ENCODE results near the gene DENND2C.

Gene DENND2C

GRCh38 chr1:114710360-114710759 is 40.5 kb upstream of the DENND2C start:
- no peak for DNase-seq (ENCODE audit: low read depth)
- no peak for TF ChIP-seq CTCF (conservative IDR thresholded peaks at IDR 0.05; ENCODE audit: low read depth, low read length)
- no peak overlapping the region for H3K4me3 ChIP-seq (ENCODE audit: low read length)

GRCh38 chr1:114707604-114708003 is 37.8 kb upstream of the DENND2C start:
- DNase-seq (ENCODE audit: low read depth) = no peak
- no peak overlapping the region for H3K4me3 ChIP-seq (ENCODE audit: low read length)
- TF ChIP-seq CTCF (conservative IDR thresholded peaks at IDR 0.05; ENCODE audit: low read depth, low read length) = no peak

GRCh38 chr1:114703242-114703641 is 33.4 kb upstream of the DENND2C start:
- TF ChIP-seq CTCF (conservative IDR thresholded peaks at IDR 0.05; ENCODE audit: low read depth, low read length) = no peak
- H3K4me3 ChIP-seq (ENCODE audit: low read length) = no peak overlapping the region
- DNase-seq (ENCODE audit: low read depth) = no peak

GRCh38 chr1:114702737-114703136 is 32.9 kb upstream of the DENND2C start:
- DNase-seq (ENCODE audit: low read depth) = no peak
- no peak for TF ChIP-seq CTCF (conservative IDR thresholded peaks at IDR 0.05; ENCODE audit: low read depth, low read length)
- no peak overlapping the region for H3K4me3 ChIP-seq (ENCODE audit: low read length)

- no peak overlapping the region for H3K4me3 ChIP-seq (ENCODE audit: low read length)
- DNase-seq (ENCODE audit: low read depth) = no peak
- TF ChIP-seq CTCF (conservative IDR thresholded peaks at IDR 0.05; ENCODE audit: low read depth, low read length) = no peak
Observed at GRCh38 chr1:114701931-114702330, 32.1 kb upstream of the DENND2C start.

GRCh38 chr1:114700036-114700600 is 30.3 kb upstream of the DENND2C start:
- H3K4me3 ChIP-seq (ENCODE audit: low read length) = no peak overlapping the region
- no peak for TF ChIP-seq CTCF (conservative IDR thresholded peaks at IDR 0.05; ENCODE audit: low read depth, low read length)
- DNase-seq (ENCODE audit: low read depth) = no peak

- no peak for DNase-seq (ENCODE audit: low read depth)
- TF ChIP-seq CTCF (conservative IDR thresholded peaks at IDR 0.05; ENCODE audit: low read depth, low read length) = no peak
Observed at GRCh38 chr1:114696810-114697209, 27.0 kb upstream of the DENND2C start.

More at GRCh38 chr1:114696810-114697209, 27.0 kb upstream of the DENND2C start:
- no peak overlapping the region for H3K4me3 ChIP-seq (ENCODE audit: low read length)

Measured in retinal pigment epithelial cell (primary cell).